K562 (cell line): ENCODE data around the gene ICA1L. TPM values are rescaled to one million over a fixed set of nuclear protein-coding genes. Genes with fewer than 3 reads are reported as not detected.

Source experiments
- FOXK2 ChIP-seq, 2 experiments: fragments of 450-650 bp; IDR thresholded peaks in 1 of 2; conservative IDR thresholded peaks in 1 of 2; 2 replicates each; pipeline ENCODE4 v1.6.1; 2016; ENCODE audit warnings: low read depth in 2 of 2, mild to moderate bottlenecking in 1 of 2
- HDAC2 ChIP-seq: fragments of 450-650 bp; IDR thresholded peaks from 2 replicates; pipeline ENCODE4 v1.6.1; 2016; ENCODE audit warnings: mild to moderate bottlenecking
- HNRNPLL ChIP-seq: fragments of 200-400 bp; formaldehyde crosslinking; IDR thresholded peaks from 2 replicates; pipeline ENCODE4 v1.6.1; 2017; ENCODE audit warnings: low read length, low read depth, mild to moderate bottlenecking; ENCODE audit not compliant: poor library complexity, severe bottlenecking
- KDM4B ChIP-seq, 2 experiments: fragments of 450-650 bp in 1 of 2; sonication (generic) in 1 of 2; IDR thresholded peaks; 2 replicates each; pipeline ENCODE4 v1.6.1; 2016 to 2017; ENCODE audit warnings: borderline replicate concordance in 2 of 2, antibody characterized with exemption in 1 of 2, low read depth in 1 of 2, mild to moderate bottlenecking in 1 of 2
- KLF10 ChIP-seq: fragments of 250-450 bp; sonication (Bioruptor Pico); IDR thresholded peaks from 2 replicates; pipeline ENCODE4 v1.6.1; 2021; ENCODE audit warnings: matching md5 sums
- MCM7 ChIP-seq, 2 experiments: fragments of 450-650 bp; IDR thresholded peaks; 2 replicates each; pipeline ENCODE4 v1.6.1; 2016 to 2018
- POLR2G ChIP-seq: fragments of 200-400 bp; formaldehyde crosslinking; IDR thresholded peaks from 2 replicates; pipeline ENCODE4 v1.6.1; 2017; ENCODE audit warnings: low read depth, mild to moderate bottlenecking, antibody characterized with exemption, low read length, moderate library complexity
- TBP ChIP-seq: optimal IDR thresholded peaks from 2 replicates; pipeline ENCODE3; 2011; ENCODE audit warnings: low read depth, low read length, improper control_type of control experiment
- TEAD2 ChIP-seq: fragments of 450-650 bp; IDR thresholded peaks from 2 replicates; pipeline ENCODE4 v1.6.1; 2016; ENCODE audit warnings: missing genetic modification characterization, control low read depth, missing compliant biosample characterization
- YY1 ChIP-seq, 3 experiments: IDR thresholded peaks; 2 replicates each; pipeline ENCODE4 v1.6.1; 2011; ENCODE audit warnings: low read length in 2 of 3, mild to moderate bottlenecking in 2 of 3, moderate library complexity in 2 of 3, borderline replicate concordance in 1 of 3, control low read depth in 1 of 3, low read depth in 1 of 3; ENCODE audit not compliant: insufficient read depth in 3 of 3, insufficient replicate concordance in 2 of 3, control insufficient read depth in 1 of 3, insufficient read length in 1 of 3; ENCODE audit errors: extremely low read depth in 1 of 3
- ZFP36 ChIP-seq: fragments of 150-350 bp; IDR thresholded peaks from 2 replicates; pipeline ENCODE4 v1.6.1; 2018; ENCODE audit warnings: low read length, low read depth; ENCODE audit not compliant: partially characterized antibody
- polyA plus RNA-seq, 8 experiments: library from polyadenylated mRNA; depleted of rRNA in 4 of 8; stranded (reverse) in 5 of 8; unstranded in 3 of 8; fragments of >200 nt; fragmentation: Nextera tagmentation in 2 of 8; fragmentation: Illumina TruSeq in 1 of 8; extraction: Ambion mirVana in 2 of 8; extraction: Trizol in 1 of 8; gene quantifications; 2 replicates each; pipeline versions ENCODE4 v1.2.1 to v1.2.3, GENCODE V29; 2011 to 2014; ENCODE audit warnings: inconsistent platforms in 1 of 8, missing spikeins in 1 of 8
- total RNA-seq, 7 experiments: library from RNA; depleted of rRNA in 6 of 7; stranded (reverse); fragments of >200 nt in 6 of 7; fragmentation: Illumina TruSeq in 2 of 7; extraction: Trizol in 2 of 7; gene quantifications; 2 replicates each; pipeline versions ENCODE4 v1.2.1 to v1.2.3, GENCODE V29; 2011 to 2021; ENCODE audit warnings: low replicate concordance in 1 of 7
- TF ChIP-seq, protein P1 (sequence below): fragments of 250-450 bp; sonication (Bioruptor Pico); IDR thresholded peaks from 2 replicates; pipeline ENCODE4 v1.4.0; 2020; ENCODE audit warnings: mild to moderate bottlenecking, moderate library complexity
- TF ChIP-seq, protein P2 (sequence below): sonication (generic); formaldehyde crosslinking; IDR thresholded peaks from 2 replicates; pipeline ENCODE4 v1.8.0; 2022; ENCODE audit warnings: missing genetic modification reagents, mild to moderate bottlenecking, moderate library complexity, borderline replicate concordance
- TF ChIP-seq, protein P3 (sequence below): fragments of 450-650 bp; IDR thresholded peaks from 2 replicates; pipeline ENCODE4 v1.6.1; 2017; ENCODE audit warnings: mild to moderate bottlenecking, moderate library complexity
- TF ChIP-seq, protein P4 (sequence below): sonication (generic); formaldehyde crosslinking; IDR thresholded peaks from 2 replicates; pipeline ENCODE4 v1.8.1; 2023; ENCODE audit warnings: mild to moderate bottlenecking, missing genetic modification reagents
- TF ChIP-seq, protein P5 (sequence below): sonication (generic); formaldehyde crosslinking; IDR thresholded peaks from 2 replicates; pipeline ENCODE4 v1.8.0; 2022; ENCODE audit warnings: missing genetic modification reagents, mild to moderate bottlenecking, borderline replicate concordance

ICA1L gene
- total and polyA plus RNA-seq, 9 of the 15 experiments (the other 6 are each of a cell fraction or from before 2014, with no cell fraction given): 0.57 to 1.7 (median 1.1) TPM

DNA sequence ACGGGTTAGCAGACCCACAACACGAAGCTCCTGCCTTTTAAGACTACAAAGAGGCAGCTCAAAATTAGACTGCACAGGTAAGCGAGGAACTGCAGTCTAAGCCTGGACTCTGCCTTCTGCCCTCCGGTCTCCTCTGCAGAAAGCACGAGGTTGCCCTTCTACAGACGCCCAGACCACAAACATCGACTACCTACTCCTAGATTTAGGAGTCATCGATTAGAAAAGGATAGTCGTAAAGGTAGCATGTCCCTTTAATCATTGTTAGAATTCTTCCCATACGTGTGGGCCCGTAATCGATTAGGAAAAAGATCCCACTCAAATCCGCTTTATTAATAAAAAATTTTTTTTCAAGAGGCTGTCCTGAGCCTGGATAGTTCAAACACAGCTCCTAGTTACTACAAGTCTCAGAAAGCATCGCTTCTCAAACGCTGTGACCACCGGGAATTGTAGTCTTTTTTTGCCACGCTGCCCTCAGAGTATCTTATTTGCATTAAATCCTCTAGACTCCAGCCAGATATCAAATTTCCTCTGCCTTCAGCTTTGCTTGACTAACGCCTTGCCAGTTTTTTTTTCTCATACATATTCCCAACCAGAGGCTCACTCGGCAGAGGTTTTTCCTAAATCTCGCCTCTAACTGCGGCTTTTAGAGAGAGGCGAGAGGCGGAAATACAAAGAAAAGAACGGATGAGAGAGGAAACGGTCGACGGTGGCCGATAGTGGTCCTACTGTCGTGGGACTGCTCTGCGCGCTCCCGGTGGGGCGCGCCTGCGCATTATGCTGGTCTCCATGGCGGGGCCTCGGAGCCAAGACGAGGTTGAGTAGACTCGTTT, 40.2 kb upstream of the ICA1L start, which contains the start of the genes CARF and WDR12 (continued):
- TF ChIP-seq, protein P1, sequence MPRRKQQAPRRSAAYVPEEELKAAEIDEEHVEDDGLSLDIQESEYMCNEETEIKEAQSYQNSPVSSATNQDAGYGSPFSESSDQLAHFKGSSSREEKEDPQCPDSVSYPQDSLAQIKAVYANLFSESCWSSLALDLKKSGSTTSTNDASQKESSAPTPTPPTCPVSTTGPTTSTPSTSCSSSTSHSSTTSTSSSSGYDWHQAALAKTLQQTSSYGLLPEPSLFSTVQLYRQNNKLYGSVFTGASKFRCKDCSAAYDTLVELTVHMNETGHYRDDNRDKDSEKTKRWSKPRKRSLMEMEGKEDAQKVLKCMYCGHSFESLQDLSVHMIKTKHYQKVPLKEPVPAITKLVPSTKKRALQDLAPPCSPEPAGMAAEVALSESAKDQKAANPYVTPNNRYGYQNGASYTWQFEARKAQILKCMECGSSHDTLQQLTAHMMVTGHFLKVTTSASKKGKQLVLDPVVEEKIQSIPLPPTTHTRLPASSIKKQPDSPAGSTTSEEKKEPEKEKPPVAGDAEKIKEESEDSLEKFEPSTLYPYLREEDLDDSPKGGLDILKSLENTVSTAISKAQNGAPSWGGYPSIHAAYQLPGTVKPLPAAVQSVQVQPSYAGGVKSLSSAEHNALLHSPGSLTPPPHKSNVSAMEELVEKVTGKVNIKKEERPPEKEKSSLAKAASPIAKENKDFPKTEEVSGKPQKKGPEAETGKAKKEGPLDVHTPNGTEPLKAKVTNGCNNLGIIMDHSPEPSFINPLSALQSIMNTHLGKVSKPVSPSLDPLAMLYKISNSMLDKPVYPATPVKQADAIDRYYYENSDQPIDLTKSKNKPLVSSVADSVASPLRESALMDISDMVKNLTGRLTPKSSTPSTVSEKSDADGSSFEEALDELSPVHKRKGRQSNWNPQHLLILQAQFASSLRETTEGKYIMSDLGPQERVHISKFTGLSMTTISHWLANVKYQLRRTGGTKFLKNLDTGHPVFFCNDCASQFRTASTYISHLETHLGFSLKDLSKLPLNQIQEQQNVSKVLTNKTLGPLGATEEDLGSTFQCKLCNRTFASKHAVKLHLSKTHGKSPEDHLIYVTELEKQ (CRISPR knock-in tag): no peak
- TF ChIP-seq HDAC2 (peak; percentile 62; the same call in 1 of the 2 replicates), TBP (peak; percentile 67), HNRNPLL (peak; percentile 80), YY1 (IDR thresholded peaks at IDR 0.05; ENCODE audit: borderline replicate concordance in 1 of 3, control insufficient read depth in 1 of 3, extremely low read depth in 1 of 3, insufficient read depth in 3 of 3, insufficient read length in 1 of 3, insufficient replicate concordance in 2 of 3, low read depth in 1 of 3, low read length in 2 of 3) (peak in 2 of 3 experiments; percentile 70 to 81), POLR2G (peak; percentile 69), MCM7 (IDR thresholded peaks at IDR 0.05) (no peak), TEAD2 (tag) (no peak), ZFP36 (no peak), FOXK2 (conservative IDR thresholded peaks at IDR 0.05 in 1 of 2, IDR thresholded peaks at IDR 0.05 in 1 of 2; ENCODE audit: low read depth in 2 of 2) (peak; percentile 78 to 80), KLF10 (no peak), KDM4B (IDR thresholded peaks at IDR 0.05; ENCODE audit: borderline replicate concordance in 2 of 2, low read depth in 1 of 2) (no peak)
- TF ChIP-seq, protein P2, sequence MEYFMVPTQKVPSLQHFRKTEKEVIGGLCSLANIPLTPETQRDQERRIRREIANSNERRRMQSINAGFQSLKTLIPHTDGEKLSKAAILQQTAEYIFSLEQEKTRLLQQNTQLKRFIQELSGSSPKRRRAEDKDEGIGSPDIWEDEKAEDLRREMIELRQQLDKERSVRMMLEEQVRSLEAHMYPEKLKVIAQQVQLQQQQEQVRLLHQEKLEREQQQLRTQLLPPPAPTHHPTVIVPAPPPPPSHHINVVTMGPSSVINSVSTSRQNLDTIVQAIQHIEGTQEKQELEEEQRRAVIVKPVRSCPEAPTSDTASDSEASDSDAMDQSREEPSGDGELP (CRISPR knock-in tag): peak; percentile 39; the same call in 1 of the 2 replicates
- TF ChIP-seq, protein P3, sequence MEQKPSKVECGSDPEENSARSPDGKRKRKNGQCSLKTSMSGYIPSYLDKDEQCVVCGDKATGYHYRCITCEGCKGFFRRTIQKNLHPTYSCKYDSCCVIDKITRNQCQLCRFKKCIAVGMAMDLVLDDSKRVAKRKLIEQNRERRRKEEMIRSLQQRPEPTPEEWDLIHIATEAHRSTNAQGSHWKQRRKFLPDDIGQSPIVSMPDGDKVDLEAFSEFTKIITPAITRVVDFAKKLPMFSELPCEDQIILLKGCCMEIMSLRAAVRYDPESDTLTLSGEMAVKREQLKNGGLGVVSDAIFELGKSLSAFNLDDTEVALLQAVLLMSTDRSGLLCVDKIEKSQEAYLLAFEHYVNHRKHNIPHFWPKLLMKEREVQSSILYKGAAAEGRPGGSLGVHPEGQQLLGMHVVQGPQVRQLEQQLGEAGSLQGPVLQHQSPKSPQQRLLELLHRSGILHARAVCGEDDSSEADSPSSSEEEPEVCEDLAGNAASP: no peak
- TF ChIP-seq, protein P4, sequence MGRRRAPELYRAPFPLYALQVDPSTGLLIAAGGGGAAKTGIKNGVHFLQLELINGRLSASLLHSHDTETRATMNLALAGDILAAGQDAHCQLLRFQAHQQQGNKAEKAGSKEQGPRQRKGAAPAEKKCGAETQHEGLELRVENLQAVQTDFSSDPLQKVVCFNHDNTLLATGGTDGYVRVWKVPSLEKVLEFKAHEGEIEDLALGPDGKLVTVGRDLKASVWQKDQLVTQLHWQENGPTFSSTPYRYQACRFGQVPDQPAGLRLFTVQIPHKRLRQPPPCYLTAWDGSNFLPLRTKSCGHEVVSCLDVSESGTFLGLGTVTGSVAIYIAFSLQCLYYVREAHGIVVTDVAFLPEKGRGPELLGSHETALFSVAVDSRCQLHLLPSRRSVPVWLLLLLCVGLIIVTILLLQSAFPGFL (CRISPR knock-in tag): no peak
- TF ChIP-seq, protein P5, sequence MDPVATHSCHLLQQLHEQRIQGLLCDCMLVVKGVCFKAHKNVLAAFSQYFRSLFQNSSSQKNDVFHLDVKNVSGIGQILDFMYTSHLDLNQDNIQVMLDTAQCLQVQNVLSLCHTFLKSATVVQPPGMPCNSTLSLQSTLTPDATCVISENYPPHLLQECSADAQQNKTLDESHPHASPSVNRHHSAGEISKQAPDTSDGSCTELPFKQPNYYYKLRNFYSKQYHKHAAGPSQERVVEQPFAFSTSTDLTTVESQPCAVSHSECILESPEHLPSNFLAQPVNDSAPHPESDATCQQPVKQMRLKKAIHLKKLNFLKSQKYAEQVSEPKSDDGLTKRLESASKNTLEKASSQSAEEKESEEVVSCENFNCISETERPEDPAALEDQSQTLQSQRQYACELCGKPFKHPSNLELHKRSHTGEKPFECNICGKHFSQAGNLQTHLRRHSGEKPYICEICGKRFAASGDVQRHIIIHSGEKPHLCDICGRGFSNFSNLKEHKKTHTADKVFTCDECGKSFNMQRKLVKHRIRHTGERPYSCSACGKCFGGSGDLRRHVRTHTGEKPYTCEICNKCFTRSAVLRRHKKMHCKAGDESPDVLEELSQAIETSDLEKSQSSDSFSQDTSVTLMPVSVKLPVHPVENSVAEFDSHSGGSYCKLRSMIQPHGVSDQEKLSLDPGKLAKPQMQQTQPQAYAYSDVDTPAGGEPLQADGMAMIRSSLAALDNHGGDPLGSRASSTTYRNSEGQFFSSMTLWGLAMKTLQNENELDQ (CRISPR knock-in tag): no peak
